ENCODE measurements around the gene ATXN7L3.

ATXN7L3 gene

DNA sequence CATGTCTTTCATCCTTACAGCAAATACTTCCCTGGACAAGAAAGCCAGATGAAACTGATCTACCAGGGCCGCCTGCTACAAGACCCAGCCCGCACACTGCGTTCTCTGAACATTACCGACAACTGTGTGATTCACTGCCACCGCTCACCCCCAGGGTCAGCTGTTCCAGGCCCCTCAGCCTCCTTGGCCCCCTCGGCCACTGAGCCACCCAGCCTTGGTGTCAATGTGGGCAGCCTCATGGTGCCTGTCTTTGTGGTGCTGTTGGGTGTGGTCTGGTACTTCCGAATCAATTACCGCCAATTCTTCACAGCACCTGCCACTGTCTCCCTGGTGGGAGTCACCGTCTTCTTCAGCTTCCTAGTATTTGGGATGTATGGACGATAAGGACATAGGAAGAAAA is 9.2 kb downstream of the ATXN7L3 start:
- no peak overlapping the region for H3K4me3 ChIP-seq
- TF ChIP-seq, protein P1, sequence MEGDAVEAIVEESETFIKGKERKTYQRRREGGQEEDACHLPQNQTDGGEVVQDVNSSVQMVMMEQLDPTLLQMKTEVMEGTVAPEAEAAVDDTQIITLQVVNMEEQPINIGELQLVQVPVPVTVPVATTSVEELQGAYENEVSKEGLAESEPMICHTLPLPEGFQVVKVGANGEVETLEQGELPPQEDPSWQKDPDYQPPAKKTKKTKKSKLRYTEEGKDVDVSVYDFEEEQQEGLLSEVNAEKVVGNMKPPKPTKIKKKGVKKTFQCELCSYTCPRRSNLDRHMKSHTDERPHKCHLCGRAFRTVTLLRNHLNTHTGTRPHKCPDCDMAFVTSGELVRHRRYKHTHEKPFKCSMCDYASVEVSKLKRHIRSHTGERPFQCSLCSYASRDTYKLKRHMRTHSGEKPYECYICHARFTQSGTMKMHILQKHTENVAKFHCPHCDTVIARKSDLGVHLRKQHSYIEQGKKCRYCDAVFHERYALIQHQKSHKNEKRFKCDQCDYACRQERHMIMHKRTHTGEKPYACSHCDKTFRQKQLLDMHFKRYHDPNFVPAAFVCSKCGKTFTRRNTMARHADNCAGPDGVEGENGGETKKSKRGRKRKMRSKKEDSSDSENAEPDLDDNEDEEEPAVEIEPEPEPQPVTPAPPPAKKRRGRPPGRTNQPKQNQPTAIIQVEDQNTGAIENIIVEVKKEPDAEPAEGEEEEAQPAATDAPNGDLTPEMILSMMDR (IDR thresholded peaks at IDR 0.05) = no peak
- no peak for DNase-seq (ENCODE audit: low spot score)
- H3K27ac ChIP-seq = no peak overlapping the region

DNA sequence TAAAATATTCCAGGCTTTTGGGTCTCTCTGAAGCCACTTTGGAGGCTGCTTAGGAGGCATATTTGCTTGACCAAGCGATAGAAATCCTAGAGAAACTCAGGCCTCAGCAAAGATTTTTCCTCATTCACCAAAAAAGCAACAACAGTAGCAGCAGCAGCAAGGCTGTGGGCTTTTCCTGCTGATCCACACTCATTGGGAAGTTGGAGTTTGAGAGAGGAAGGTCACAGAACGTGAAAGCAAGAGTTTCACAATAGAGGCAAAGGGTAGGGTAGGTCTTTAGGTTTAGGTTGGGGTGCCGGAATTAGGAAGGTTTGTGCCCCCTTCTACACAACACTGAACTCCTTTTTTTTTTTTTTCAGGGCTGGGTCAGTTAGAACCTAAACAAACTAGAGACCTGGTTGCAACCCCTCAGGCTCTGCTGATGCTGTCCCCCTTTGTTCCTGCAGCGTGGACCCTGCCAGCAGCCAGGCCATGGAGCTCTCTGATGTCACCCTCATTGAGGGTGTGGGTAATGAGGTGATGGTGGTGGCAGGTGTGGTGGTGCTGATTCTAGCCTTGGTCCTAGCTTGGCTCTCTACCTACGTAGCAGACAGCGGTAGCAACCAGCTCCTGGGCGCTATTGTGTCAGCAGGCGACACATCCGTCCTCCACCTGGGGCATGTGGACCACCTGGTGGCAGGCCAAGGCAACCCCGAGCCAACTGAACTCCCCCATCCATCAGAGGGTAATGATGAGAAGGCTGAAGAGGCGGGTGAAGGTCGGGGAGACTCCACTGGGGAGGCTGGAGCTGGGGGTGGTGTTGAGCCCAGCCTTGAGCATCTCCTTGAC is 10.9 kb downstream of the ATXN7L3 start:
- DNase-seq (ENCODE audit: low spot score) = no peak
- Histone ChIP-seq H3K27ac (peak overlapping the region; percentile 98 to 99), H3K4me3 (no peak overlapping the region)
- TF ChIP-seq, protein P1 (IDR thresholded peaks at IDR 0.05) = no peak

DNA sequence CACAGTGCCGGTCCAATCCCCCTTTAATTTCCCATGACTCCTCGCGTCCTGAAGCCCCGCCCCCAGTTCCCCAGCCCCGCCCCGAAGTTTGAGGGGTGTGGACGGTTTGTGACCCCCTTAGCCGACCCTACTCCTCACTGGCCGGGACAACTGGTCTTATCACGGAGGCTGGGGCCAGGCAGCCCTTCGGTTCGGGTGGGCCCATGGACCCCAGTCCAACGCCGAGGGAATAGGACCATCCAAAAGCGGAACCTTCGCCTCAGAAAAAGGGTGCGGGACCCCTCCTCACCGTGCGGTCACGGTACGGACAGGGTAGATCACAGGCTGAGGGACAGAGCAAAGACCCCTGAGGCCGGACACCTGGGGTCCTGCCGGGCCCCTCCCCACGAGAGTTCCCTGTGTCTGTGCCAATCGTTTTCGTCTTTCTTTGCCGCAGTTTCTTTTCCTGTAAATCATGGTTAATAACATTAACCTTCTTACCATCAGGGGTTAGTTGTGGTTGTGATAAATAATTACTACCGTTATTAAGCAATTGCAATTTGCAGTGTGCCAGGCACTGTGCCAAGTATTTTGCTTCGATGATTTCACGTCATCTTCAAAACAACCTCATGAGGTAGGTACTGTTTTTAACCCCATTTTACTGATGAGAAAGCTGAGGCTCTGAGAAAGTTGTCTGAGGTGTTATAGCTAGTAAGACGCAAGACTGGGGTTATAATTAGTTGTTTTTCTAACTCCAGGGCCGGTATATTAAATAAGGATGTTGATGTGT is 12.4 kb downstream of the ATXN7L3 start:
- TF ChIP-seq, protein P1 (IDR thresholded peaks at IDR 0.05) = no peak
- Histone ChIP-seq H3K27ac (peak overlapping the region; percentile 98 to 99), H3K4me3 (peak overlapping the region; percentile 97)
- DNase-seq (ENCODE audit: low spot score) = no peak

DNA sequence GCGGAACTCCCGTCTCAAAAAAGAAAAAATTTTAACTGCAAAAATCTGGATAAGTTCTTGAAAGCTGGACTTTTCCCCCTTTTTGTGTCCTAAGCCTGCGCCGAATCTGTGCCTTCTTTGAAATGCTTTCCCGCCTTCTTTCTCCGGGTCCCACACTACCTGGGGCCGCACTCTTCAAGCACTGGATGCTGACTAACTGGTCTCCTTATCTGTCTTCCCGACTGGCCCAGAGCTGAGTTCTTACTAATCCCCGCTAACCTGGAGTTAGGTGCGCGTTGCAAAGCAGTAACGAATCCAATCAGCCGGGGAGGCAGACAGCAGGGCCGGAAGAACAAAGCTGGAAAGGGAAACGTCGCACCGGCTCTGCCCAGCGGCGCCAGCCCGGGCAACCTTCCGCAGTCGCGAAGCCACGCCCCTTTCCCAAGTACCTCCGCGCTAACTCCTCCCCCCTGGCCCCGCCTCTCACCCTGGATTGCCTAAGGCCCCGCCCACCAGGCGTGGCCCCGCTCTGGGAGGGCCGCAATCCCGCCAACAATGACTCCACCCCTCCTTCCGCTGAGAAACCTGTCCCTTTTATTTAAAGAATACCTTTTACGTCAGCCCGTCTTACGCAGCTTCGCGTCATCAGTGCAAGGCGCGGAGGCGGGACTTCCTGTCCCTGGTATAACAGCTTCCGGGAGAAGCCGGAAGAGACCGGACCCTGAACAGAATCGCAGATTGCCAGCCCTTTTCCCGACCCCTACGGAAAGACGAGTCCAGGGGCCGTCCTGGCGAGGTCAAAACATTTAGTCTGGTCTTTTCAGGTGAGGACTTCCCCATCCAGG is 13.2 kb downstream of the ATXN7L3 start, which contains the start of gene TMUB2:
TMUB2 (plus strand) TSS at position 666 of the 824 bp plus-strand sequence. CDS start 737 bp downstream, outside the sequence.
- Histone ChIP-seq H3K27ac (peak within 1 kb of the TSS; percentile 98 to 99), H3K4me3 (peak within 1 kb of the TSS; percentile 97)
- peak; percentile 99 for DNase-seq (ENCODE audit: low spot score)
- TF ChIP-seq, protein P1 (IDR thresholded peaks at IDR 0.05) = no peak

DNA sequence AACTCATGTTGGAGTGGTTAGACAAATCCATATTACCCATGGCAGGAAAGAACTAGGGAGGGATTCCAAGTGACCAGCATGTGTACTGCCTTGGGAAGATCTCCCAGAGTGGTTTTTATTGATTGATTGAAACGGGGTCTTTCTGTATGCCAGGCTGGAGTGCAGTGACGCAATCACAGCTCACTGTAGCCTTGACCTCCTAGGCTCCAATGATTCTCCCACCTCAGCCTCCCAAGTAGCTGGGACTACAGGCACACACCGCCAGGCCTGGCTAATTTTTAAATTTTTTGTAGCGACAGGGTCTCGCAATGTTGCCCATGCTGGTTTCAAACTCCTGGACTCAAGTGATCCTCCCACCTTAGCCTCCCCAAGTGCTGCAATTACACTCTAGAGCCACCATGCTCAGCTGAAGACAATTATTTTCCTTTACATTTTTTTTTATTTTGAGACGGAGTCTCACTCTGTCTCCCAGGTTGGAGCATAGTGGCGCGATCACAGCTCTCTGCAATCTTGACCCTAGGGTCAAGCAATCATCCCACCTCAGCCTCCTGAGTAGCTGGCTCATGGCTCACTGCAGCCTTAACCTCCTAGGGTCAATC is 15.4 kb downstream of the ATXN7L3 start:
- Histone ChIP-seq H3K4me3 (no peak overlapping the region), H3K27ac (no peak overlapping the region)
- TF ChIP-seq, protein P1 (IDR thresholded peaks at IDR 0.05) = no peak
- no peak for DNase-seq (ENCODE audit: low spot score)

DNA sequence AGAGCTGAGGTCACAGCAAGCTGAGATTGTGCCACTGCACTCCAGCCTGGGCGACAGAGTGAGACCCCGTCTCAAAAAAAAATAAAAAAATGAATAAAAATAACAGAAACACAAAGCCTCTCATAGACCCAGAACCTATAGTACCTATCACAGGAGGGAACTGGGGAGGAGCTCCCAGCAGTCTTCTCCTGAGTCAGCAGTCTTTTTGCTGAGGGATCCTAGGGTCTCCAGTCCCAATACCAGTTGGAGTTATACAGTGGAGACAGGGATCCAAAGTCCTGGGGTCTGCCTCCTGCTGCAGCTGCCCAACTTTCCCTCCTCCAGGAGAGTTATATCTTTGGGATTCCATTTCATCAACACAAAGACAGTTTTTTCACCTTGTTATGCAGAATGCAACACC is 16.7 kb downstream of the ATXN7L3 start:
- Histone ChIP-seq H3K4me3 (no peak overlapping the region), H3K27ac (no peak overlapping the region)
- TF ChIP-seq, protein P1 (IDR thresholded peaks at IDR 0.05) = no peak
- DNase-seq (ENCODE audit: low spot score) = no peak
